AG08396 (cell line): ENCODE measurements around the gene DDR2.
"Not testable (repeated sequence)": the region's sequence is repeated elsewhere in the genome, so short reads cannot be mapped to it uniquely, and the experiment has no call there.

ENCODE experiments used
- DNase-seq: peaks from one replicate; pipeline ENCODE4 v3.0.0; 2012; ENCODE audit warnings: low spot score, mixed read lengths

The DDR2 gene

DNA sequence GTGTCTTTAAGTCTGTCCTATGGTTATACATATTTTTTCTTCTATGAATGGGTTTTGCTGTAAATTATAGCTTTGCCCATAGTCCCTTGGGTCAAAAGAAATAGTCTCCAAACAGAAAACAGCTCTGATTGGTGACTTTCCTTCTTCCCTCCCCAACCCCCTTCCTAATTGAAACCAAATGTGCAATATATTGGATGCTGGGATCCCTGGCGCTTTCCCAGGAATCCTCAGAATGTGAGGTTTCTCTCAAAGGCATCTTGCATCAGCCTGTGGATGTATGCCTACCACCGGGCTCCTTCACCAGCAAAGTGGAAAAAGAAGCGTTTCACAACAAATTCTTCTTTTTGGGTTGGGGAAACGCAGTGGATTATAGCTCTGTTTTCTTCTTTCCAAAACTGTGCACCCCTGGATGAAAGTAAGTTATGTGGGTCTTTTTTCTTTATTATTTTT, at the start of gene DDR2:
TSS of gene DDR2 (plus strand) at position 248 of the 450 bp plus-strand sequence. CDS start 86,600 bp downstream, outside the sequence.
- peak; percentile 68 for DNase-seq

DNA sequence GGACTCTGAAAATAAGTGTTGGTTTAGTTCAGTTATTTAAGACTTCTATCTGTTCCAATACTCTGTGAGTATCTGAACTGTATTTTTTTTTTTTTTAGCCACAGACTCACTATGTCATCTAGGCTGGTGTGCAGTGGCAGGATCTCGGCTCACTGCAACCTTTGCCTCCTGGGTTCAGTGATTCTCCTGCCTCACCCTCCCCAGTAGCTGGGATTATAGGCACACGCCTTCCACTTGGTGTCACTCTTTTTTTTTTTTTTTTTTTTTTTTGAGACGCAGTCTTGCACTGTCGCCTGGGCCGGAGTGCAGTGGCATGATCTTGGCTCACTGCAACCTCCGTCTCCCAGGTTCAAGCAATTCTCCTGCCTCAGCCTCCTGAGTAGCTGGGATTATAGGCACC, 49.4 kb upstream of the DDR2 start:
- DNase-seq: not testable (repeated sequence)

DNA sequence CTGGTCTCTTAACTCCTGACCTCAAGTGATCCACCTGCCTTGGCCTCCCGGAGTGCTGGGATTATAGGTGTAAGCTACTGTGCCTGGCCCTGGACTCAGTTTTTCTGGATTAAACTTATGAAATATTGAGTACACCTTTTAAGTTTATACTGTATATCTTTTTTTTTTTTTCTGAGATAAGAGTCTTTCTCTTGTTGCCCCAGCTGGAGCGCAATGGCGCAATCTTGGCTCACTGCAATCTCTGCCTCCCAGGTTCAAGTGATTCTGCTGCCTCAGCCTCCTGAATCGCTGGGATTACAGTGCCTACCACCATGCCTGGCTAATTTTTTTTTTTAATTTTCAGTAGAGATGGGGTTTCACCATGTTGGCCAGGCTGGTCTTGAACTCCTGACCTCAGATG, 47.2 kb upstream of the DDR2 start:
- DNase-seq: not testable (repeated sequence)

DNA sequence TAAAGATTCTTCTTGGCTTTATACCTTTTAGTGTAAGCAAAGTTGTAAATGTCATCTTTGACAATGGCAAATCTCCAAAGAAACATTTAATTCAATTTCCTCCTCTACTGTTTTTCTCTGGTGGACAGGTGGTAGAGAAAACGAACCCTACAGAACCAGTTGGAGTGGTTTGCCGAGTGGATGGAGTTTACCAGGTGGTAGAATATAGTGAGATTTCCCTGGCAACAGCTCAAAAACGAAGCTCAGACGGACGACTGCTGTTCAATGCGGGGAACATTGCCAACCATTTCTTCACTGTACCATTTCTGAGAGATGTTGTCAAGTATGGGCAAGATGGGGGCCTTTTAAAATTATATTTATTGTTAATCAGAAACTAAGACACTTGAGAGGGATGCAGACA, 44.9 kb upstream of the DDR2 start:
- DNase-seq: no peak

DNA sequence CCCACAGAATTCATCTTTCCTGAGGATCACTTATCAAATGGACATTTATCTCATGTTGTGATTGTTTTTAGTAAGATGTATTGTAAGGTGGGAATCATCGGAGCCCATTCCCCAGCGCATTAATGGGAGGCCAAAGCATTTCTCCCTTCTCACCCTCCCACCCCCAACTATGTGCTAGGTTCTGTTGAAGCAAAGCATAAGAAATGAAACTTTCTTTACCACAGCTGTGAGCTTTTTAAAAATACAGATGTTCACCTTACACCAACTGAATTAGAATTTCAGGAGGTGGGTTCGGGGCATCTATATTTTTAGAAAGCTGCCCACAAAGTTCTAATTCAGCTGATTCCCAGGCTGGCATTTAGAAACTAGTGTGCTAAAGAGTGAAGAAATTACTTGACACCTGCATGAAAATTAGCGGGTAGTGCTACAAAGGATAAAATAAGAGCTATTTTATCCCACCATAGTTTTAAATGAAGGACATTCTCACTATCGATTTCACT, 44.5 kb upstream of the DDR2 start:
- DNase-seq: no peak

DNA sequence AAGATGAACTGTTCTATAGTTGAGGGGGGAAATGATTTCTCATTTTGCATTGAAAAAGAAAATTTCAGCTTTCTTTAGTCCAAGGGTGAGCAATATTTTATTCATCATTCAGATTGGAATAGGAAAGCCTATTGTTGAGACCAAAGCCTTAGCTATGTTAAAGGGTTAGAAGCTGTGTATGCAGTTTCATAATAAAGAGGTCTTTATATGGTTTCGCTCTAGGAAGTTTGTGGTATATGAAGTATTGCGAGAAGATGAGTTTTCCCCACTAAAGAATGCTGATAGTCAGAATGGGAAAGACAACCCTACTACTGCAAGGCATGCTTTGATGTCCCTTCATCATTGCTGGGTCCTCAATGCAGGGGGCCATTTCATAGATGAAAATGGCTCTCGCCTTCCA, 42.2 kb upstream of the DDR2 start:
- DNase-seq: no peak

DNA sequence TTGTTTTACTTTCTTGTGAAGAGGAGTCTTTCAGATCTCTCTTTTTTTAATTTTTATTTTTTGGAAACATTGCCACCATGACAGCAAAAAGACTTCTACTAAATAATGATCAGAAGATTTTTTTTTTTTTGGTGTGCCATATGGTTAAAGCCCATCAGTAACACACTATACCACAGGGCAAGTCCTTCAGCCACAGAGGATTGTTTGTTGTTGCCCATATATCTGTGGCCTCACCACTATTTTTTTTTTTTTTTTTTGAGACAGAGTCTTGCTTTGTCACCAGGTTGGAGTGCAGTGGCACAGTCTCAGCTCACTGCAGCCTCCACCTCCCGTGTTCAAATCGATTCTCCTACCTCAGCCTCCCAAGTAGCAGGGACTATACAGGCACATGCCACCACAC, 41.6 kb upstream of the DDR2 start:
- DNase-seq: no peak

DNA sequence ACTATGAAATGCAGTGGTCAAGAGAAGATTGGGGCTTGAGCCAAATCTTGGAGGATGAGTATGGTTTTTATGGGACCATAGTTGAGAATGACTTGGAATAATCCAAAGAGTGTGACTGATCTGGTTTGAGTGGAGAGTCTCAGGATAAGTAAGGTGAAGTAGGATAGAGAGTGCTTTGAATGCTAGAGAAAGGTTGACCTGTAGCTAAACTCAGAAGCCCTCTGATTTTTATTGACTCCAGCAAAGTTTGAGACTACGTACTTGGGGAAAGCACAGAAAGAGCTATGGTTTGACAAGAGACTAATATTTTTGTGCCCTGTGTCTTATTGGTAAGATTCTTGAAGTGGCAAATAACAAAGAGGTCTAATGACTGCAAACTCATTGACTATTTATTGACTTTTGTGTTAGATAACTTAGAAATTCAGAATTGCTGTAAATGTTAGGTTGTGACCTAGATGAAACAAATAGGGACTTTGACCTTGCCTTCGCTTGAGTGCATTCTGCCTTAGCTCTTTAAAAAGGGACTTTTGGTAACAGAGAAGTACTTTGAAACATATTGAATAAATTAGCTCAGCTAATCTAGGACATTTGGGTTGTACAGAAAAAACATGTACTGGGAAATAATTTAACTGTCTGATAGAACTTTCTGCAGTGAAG, 35.6 kb upstream of the DDR2 start:
- no peak for DNase-seq

DNA sequence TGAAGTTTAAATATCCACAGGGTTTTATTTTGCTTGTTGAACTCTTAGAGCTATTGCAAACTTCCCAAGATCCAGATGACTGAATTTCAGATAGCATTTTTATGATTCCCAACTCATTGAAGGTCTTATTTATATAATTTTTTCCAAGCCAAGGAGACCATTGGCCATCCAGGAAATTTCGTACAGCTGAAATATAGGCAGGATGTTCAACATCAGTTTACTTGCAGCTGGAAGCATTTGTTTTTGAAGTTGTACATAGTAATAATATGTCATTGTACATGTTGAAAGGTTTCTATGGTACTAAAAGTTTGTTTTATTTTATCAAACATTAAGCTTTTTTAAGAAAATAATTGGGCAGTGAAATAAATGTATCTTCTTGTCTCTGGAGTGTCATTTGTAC, 32.8 kb upstream of the DDR2 start:
- no peak for DNase-seq

DNA sequence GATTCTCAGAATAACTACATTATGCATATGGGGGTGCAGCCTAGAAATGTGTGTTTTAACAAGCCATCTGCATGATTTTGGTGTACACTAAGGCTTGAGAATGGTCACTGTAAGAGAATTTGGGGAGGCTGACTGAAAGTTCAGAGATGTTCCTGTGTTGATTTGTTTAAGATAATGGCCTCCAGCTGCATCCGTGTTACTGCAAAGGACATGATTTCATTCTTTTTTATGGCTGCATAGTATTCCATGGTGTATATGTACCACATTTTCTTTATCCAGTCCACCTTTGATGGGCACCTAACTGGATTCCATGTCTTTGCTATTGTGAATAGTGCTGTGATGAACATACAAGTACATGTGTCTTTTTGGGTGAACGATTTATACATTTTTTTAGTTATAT, 29.1 kb upstream of the DDR2 start:
- not testable (repeated sequence) for DNase-seq

DNA sequence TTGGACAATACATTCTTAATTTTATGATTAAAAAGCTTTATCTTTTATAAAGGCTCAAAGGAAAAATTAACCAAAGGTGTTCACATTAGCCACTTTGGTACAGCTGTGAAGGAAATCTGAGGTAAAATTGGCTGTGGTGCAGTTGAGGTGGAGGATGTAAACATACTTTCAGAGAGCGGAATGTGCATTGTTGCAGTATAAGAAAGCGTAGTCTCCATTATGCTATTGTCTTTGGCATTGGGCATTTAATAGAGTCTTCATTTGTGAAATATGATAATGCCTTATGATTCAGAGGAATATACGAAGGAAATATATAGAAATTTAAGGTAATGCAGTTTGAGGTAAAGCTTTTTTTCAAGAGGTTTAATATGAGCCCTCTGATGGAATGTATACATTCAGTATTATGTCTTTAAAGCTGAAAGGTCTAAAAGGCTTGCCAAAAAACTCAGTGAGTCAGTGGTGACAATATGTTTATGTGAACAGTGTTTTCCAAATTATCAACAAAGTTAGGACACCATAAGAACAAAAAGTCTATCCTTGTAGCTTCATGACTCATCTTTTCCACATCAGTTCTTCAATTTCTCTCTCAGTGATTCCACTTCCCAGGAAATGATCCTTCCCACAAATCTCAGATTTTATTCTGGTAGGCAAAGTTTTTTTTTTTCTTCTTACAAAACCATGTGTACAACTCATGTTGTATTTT, 26.9 kb upstream of the DDR2 start:
- peak; percentile 59 for DNase-seq

DNA sequence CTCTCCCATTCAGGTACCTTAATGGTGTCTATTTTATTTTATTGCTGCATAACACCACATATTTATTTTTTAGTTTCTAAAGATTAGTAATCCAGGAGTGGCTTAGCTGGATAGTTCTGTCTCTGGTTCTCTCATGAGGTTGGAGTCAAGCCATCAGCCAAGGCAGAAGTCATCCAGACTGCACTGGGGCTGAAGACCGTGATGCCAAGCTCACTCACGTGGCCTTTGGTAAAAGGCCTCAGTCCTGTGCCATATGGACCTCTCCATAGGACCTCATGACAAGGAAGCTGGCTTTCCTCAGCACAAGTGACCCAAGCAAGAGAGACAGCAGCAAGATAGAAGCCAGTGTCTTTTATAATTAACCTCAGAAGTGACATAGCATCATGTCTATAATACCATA, 23.0 kb upstream of the DDR2 start:
- no peak for DNase-seq

DNA sequence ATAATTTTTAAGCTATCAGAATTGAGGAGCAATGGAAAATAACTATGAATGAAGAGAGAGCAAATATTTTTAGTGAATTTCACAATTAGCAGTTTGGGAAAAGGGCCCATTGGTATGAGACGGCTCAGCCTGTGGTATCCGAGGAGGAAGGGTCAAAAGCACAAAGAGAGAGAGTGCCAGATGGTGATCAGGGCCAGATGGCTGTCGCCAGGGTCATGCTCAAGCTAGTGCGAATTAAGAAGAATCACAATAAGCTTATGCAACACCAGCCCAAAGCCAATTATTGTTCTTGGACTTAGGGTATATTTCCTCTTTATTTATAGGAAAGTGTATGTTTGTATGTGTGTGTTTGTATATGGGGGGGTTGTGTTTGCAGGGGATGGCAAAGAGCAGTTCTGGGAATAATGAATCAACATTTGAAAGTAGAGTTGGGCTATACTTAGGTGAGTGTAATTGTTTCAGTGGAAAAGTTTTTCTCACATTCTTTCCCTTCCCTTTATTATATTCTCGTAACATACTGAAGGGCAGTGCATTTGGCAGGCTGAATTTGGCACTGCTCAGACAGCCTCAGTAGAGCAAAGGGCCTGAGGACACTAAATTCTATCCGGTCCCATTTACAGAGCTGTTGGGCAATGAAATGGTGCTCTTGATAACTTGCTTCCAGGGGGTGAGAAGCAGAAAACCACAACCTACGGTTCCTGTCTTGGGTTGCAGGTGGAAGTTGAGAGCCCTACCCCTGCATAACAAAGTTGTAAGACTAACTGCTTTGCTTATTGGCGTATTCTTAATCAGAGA, 19.5 kb upstream of the DDR2 start:
- no peak for DNase-seq

DNA sequence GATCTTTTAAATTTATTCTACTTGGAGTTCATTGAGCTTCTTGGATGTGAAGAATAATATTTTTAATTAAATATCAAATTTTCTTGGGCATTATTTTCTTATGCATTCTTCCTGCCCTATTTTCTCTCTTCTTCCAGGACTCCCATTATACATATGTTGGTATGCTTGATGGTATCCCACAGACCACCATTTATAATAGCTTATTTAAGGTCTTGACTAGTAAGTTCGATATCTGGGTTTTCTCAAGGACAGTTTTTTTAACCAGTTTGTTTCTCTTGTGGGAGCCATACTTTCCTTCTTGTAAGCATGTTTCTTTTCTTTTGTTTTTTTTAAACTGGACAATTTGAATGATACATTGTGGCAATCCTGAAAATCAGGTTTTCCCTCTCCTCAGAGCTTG, 15.4 kb upstream of the DDR2 start:
- DNase-seq: no peak

DNA sequence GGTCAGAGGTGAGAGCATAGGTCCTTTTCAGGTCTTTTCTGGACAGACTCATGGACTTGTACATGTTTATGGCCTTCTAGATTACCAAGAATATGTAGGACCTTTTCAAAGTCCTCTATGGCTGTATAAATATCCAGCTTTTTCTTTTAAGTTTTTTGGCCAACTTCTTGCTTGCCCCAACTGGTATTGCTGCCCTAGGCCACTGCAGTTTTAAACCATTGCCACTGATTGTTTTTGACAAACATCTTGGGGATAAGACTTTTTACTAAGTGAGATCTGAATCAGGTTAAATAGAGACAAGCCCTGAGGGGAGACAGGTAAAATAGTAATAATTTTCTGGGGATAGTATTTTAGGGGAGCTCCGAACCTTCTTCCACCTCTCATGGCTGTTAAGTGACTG, 14.8 kb upstream of the DDR2 start:
- DNase-seq: no peak

DNA sequence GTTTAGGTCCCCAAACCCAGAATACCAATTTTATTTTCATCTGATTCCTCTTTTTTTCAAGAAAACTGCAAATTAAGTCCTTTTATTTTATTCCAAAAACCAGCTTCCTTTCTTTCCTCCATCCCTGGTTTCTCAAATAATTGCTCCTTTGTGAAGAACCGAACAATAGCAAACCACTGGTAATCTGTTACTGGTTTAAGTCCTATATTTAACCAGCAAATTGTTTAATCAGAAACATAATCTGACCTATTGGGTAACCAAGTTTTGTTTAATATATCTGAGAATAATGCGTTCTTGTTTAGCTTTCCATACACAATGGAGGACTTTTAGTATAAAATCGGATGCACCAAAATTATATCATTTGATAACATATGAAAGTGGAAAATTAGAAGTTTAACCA, 13.2 kb upstream of the DDR2 start:
- DNase-seq: no peak

DNA sequence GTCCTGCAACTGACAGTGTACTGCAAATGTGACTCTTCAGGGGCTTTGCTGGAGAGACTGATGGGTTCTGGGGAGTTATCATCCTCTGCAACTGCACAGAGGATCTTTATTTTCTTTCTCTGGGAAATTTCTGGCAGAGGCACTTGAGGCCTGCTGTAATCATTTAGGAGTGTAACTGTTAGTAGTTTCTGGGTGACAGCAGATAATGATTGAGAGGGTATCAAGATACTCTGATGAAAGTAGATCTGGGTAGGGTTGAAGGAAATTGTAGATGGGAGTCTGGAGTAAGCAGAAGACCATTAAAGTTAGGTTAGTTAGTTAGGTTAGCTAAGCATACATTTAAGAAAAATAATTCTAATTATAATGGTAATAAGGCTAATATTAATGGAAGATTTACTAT, 11.0 kb upstream of the DDR2 start:
- DNase-seq: no peak

DNA sequence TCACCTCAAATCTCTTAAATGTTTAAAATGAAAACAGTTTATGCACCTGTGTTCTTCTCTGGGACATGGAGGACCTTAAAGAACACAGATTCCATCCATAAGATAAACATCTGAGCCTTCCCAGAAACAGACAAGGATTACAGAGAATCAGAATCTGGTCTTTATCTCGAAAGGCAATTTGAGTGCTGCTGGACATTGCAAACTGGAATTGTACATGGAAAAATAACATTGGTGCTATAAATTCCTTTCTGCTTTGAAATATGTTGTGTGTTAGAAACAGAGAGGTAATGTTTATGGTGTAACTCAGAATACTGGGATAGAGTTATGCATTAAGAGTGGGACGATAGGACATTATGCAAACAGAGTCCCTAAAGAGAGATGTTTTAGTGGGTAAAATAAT, 6.6 kb upstream of the DDR2 start:
- DNase-seq: no peak

DNA sequence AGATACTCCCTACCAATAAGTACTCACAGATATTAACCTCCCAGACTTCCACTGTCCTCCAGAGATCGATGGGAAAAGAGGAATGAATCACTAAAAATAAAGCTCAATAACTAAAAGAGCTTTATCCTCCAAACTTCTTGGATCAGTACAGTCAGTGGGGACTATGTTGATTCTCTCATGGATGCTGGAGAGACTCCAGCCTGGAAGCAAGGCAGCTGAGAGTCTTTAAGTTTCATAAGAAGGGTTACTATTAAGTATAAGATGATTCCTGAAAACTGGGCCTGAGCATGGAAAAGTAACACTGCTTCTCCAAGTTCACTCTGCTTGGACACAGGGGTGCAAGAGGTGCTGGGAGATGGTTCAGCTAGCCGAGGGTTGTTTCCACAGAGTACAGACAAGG, 6.2 kb upstream of the DDR2 start:
- no peak for DNase-seq

DNA sequence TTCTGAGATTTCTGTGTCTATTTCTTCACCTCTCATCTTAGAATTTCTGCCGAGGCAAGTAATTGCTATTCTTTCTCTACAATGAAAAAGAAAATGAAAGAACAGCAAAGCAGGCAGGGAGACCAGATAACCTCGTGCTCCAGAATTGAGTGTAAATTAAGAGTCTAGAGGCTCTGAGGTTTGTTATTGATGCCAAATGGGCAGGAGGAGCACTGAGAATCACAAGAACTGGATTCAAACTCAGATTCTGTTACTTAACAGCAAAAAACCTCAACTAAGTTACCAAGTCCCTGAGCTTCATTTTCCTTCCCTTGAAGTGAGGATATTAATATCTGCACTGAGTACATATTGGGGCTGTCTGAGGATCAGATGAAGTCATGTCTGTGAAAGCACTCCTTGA, 5.5 kb upstream of the DDR2 start:
- no peak for DNase-seq

DNA sequence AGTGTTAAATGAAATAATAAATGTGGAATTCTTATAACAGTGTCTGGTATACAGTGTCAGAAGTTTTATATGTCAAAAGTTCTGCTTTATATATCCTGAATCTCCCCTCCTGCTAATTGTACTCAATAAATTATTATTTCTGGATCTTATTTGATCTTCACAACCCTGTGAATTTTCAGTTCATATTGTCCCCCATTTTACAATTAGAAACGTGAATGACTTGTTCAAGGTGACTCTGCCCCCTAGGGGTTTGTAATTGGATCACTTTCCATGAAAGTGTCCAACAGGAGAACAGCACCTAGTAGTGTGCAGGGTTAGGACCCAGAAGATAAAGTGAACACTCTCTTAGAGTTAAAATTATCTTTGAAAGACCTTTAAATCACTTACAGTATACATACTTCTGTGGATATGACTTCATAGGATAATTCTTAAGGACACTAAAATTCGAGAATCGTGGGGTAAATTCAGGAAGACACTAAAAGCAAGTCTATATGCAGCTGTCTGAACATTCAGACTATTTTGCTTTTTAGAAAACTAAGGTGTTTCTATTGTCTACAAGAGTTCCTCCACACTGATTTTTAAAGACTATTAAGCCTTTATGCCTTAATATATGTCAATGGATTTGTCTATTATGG, 4.5 kb upstream of the DDR2 start:
- no peak for DNase-seq

DNA sequence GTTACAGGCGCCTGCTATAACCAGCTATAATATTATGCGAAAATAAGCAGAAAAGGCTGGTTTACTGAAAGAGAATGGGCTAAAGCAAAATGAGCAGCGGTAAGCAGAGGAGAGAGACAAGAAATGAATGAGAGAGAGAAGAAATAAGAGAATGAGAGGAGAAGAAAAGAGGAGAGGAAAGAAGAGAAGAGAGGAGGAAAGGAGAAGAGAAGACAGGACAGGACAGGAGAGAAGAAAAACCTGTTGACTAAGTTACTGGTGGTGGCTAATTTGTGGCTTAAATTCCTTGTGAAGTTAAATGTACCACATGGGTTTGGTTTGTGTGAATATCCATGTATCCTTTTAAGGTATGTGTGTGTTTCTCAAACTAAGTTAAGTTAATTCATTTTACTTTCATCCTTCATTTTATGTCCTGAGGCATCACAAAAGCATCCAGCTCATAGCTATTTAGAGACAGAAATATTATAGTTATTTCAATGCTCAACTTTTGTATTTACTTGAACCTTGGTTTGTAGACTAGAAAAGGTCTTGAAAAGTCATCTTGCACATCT, 3.1 kb upstream of the DDR2 start:
- DNase-seq: no peak
